SKM-1 treated with dmso at 0.1 percent for 144 hours (cell line): Measurements from ENCODE around the gene MEF2D.

Source experiments
- DNase-seq: peaks from one replicate; lab custom pipeline; 2025; ENCODE audit not compliant: unreplicated experiment; lab: John Stamatoyannopoulos, UW

MEF2D gene

DNA sequence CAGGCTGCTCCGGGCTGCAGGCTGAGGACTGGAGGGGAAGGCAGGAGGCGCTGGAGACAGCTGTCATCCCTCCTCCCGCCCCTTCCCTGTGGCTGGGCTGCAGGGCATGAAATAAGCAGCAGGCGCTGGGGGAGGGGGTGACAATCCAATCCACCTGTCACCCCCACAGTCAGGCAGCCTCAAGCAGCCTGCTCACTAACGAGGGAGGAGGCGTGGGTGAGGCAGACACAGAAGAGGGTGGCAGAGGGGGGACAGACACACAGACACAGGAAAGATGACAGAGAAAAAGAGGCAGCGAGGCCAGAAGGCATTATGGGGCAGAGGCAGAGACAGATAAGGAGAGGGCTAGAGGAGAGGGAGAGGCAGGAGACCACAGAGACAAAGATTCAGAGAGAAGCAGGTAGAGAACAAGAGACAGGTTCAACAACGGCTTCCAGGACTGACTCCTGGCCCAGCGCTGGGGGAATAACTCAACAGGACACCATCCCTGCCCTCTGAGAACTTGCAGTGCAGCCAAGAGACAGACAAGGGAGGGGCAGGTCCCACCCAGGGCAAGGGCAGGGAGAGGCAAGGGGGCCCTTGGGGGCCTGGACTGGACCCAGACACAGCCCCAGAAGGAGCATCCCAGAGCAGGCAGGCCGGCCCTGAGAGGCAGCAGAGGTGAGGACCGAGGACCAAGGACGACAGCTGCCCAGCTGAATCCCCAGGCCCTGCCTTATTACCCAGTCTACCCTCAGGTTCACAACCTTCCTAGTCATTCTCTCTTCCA is 11.2 kb downstream of the MEF2D start:
- DNase-seq = peak; percentile 39

DNA sequence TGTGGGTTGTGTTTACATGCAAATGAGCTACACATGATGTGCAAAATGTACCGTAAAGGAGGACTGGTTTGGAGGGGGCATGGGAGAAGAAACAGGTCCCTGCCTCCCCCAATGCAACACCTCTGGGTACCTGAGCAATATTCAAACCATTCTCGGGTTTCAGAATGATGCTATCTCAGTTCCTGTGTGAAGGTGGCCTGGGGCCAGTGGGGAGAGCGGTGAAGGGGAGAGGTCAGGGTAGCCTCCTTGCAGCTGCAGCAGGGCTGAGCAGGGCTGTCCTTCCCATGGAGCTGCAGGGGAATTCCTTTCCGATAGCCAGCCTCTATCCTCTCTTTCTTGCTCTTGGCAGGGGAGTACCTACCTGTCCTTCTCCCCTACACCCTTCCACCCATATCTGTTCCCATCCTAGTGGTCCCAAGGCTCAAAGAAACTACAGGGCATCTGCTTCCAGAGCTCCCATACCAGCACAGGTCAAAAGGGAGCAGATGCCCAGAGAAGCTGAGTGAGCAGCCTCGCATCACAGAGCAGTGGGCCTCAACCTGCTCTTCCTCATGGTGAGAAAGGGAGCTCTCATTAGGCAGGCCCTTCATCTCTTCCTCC is 11.9 kb downstream of the MEF2D start:
- no peak for DNase-seq

DNA sequence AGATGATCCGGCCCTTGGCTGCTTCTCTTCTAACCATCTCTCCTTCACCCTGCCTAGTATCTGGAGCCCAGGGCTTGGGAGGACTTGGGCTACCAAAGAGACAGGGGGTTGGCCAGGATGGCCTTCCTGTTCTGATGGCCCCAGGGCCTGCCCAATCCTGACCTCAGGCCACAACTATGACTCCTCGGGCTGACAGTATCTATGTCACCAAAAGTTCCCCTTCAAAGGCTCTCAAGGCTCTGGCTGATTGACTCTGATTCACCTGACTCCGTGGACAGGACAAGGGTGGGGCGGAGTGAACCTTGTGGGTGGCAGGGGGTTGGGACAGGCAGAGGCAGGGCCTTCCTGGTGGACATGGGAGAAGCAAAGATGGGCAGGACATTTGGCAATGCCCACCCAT is 12.7 kb downstream of the MEF2D start:
- DNase-seq = no peak

DNA sequence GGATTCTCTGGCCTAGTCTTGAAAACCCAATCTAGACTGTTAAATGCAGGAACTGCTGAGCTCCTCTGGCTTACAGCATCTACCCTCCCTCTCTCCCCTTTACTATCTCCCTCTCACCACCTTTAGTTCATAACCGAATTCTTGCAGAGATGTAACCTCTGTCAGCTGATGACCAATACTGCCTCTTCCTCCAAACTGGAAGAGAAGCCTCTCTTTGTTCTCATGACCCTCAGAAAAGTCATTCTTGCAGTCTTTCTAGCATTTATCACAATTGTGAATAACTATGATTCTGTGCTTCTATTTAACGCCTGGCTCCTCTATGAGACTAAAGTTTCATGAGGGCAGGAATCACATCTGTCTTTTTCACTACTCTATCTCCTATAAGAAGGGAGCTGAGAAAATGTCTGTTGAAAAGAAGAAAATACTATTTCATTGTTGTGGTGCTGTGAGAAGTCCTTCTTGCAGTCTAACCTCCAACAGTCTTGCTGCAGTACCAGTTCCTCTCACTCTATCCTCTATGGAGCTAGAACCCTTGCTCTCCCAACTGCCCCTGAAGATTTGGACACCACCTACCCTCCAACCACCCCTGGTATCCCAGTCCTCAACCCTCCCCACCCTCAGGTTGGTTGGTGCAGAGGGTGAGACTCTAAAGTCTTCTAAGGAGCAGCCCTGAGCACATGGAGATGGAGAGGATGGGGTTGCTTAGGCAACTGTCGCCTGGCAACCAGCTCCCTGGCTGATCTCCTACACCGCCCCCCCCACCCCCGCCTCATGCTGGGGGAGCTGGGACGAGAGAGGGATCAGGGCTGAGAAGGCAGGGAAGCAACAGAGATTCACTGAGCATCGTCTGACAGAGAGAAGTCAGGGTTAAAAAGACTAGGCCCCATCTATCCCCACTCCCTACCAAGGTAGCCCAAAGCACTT is 13.9 kb downstream of the MEF2D start:
- no peak for DNase-seq

DNA sequence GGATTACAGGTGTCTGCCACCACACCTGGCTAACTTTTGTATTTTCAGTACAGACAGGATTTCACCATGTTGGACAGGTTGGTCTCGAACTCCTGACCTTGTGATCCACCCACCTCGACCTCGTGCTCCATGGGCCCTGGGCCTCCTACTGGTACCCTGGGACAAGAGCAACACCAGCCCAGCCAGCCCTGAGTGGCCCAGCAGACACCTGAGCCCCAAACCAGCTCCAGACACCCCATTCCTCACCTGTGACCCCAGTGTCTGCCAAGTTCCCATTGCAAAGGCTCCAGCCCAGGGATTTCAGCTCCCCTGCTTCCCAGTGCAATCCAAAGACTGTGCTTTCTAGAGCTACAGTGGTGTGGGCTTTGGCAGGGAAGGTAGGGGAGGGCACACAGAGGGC is 14.6 kb downstream of the MEF2D start:
- no peak for DNase-seq

DNA sequence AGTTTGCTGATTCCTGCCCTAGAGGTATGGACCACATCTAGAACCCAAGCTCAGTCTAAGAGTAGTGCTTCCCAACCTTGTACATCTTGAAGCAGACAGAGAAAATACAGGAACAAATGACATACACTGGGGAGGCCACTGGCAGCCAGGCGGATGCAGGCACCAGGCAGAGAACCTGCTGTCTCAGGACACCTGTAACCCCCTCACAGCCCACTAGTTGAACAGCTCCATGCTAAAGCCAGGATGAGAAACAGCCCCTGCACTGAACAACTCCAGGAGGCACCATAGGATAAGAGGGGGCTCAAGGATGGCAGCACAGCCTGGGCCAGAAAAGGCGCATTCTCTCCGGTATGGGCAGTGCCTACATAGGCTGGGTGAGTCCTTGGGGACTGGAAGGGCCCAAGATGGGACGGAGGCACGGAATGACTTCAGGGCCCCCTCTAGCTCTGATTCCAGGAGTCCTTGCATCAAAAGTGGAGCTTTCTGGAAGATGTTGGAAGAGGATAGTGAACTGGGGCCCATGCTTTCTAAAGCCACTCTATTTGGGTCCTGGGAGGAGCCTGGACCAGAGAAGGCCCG is 16.0 kb downstream of the MEF2D start:
- no peak for DNase-seq

DNA sequence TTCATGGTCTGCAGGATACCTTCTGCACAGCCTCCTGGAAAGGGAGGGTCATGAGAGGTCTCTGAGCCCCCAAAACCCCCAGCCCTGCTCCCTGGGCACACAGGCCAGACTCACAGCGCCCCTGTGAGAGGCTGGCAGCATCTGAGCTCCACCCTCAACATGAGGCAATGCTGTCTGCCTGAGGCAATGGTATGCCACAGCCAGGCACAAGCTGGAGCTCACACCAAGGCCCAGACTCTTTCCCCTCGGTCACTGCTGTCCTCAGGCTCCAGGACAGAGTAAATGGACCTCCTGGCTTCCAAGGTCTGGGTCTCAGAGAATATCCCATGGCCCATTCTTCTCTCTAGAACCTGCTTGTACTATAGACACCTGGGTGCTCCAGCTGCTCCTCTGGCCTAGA is 17.2 kb downstream of the MEF2D start:
- no peak for DNase-seq

DNA sequence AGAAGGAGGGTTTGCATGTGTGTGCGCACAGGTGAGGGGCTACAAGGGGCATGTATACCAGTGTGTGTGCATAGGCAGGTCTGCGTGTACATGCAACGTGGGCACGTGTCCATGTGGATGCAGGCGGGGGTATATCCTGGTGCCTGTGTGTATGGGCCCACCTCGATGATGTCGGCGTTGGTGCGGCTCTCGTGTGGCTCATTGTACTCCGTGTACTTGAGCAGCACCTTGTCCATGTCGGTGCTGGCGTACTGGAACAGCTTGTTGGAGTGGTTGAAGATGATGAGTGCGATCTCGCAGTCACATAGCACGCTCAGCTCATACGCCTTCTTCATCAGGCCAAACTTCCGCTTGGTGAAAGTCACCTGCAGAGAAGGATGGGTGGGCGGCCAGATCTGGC is 18.3 kb downstream of the MEF2D start:
- no peak for DNase-seq

DNA sequence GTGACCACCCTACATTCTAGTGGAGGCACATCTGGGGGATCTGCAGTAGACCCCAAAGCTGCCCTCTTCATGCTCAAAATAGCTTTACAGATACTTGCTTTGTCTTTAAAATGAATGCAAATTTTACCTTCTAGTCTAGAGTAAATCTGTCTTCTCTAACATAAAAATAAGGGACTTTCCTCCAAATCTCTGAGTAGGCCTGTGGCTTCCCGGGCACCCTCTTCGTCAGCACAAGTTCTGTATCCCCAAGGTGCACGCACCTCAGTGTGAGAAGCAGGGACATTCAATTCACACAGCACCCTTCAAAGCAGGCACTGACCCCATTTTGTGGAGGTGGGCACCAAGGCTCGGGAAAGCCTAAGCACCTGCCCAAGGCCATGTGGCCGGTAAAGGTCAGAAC is 19.0 kb downstream of the MEF2D start:
- DNase-seq = no peak

DNA sequence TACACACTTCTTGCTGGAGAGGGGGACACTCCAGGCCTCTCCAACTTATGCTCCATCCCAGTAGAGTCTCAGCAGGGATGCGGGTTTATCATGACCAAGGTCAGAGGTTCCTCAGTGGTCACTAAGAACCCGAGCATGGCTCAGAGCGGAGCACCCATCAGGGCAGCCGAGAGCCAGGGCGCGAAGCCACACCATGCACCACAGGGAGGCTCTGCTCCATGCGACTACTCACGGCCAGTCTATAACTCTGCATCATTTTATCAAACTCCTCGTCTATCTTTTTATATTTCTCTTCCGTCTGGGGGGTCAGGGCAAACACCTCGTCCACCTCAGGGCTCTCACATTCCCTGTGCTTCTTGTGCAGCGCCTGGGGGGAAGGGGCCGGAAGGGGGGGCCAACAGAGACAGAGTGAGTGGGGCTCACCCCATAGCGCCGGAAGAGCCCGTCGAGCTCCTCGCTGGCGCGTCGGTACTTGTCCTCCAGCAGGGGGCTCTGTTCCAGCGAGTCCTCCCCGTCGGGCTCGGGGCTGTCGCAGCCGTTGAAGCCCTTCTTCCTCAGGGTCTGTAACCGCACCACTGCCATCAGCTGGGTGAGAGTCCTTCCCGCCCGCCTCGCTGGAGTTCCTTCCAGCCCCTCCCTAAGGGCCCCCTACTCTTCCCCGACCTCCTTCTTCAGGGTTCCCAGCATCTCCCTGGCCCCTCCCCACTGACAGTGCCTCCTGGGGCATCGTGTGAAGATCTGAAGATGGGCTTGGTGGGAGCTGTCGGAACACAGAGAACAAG is 20.0 kb downstream of the MEF2D start:
- DNase-seq = no peak

DNA sequence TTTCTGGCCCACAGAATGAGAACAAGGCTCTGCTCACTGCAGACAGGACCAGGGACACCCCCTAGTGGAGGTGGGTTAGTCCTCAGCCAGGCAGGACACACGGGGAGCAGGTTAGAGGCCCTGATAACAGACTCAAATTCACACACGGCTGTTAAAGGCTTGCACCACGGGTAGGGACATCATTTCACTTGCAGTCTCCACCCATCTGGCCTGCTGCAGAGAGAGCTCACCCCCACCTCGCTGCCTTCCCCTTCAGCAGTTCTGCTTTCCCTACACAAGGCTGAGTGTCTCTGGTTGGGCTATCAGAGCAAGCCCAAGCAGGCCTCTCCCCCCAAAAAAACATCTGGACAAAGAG is 20.6 kb downstream of the MEF2D start:
- no peak for DNase-seq

DNA sequence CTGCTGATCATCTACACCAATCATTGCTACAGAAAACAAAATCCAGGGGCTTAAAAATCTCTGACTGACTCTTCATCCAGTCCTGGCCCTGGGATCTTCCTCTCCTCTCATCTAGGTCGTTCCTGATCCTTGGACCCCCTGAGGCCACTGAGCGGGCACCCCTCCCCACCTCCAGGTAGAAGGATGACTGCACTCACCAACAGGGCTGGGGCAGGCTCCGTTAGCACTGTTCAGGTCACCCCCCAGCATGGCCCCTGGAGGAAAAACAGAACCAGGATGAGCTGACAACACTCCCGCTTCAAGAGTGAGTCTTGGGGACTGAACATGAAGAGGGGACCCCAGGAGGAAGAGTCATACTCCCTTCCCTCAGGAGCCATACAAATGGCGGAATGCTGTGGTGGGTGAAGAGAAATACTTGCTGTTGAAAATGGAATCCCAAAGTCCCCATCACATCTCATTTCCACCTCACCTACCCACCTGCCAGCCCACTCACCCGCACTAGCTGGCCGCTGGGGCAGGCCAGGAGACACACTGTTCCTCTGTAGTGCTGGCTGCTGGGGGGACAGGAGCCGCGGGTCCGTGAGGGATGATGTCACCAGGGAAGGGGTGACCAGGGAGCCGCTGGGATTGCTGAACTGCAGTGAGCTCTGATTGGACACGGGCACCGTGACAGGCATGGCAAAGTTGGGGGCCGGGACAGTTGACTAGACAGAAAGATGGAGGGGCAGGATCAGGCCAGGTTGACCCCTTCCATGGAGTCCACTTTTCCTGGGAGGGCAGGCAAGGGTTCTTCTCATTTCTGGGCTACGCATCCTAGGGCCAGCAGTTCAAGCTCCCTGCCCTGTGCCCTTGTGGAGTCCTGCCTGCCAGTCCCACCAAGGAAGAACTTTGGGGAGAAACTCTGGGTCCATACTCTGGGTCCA is 21.2 kb downstream of the MEF2D start:
- DNase-seq = no peak

DNA sequence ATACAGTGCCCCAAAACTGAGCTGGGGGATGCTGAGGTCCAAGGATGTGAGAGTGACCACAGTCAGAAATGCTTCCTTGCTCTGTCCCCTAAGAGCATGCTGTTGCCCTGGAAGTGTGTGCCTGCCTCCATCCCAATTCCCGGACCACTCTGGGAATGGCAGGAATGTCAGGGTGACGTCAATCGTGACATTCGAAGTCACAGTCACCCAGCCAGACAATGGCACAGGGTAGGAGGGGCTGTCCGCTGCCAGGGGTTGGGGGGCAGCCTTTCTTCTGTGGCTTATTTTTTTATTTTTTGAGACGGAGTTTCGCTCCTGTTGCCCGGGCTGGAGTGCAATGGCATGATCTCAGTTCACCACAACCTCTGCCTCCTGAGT is 22.3 kb downstream of the MEF2D start:
- DNase-seq = no peak

DNA sequence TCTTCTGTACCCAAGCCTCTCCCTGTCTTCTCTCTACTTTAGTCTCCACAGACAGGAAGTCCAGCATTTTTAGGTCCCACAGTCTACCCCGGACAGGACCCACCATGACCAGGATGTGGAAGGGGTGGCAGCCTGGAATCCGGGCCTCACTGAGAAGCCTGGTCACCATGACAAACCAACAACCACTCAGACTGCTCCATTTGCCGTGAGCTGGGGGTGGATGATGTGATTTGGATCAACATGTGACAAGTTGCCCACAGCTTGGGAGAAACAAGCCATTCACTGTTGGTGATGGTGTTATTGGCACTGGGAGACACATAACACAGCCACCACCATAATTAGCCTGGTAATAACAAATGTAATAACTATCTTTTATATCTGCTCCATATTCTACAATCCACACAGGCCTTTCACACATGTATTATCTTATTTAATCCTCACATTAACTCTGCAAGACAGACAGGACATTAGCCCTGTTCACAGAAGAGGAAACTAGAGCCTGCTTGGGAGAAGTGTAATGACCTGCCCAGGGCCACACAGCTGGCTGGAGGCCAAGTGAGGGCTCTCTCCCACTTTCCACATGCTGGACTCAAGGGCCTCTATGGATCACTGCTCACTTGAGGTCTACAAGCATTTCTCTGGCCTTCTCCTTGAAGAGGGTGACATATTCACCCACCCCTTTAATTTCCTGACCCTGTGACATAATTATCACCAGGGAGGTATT is 22.9 kb downstream of the MEF2D start:
- no peak for DNase-seq

DNA sequence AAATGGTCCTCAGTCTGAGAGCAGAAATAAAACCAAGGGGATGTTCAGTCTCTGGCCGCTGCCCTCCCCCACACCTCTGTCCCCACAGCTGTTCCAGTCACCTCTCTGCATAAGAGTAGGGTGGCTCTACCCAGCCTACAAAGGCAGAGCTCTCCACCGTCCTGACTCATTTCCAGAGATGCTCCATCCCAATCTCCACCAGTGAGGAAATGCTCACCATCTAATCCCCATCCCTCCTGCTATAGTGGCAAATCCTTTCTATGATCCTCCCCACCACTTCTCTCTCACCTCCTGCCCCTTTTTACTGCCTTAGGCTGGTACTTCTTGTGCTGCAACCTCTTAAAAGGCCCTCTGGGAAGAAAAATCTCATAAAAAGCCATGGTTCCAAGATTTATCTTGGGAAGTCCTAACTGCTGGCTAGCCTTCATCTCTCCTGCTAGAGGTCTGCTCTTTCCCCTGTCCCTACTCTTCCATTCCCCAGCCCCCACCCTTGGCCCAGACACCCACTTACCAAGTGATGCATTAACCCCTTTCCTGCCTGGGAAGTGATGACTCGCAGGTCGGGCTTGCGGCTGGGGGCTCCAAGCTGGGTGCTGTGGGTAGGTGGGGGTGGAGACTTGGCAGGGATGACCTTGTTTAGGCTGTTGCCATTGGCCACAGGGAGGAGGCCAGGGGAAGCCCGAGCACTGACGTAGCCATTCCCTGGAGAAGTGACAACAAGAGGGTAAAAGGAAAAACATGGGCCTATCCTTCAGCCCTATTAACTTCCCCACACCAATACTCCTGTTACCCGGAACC is 23.9 kb downstream of the MEF2D start:
- no peak for DNase-seq

DNA sequence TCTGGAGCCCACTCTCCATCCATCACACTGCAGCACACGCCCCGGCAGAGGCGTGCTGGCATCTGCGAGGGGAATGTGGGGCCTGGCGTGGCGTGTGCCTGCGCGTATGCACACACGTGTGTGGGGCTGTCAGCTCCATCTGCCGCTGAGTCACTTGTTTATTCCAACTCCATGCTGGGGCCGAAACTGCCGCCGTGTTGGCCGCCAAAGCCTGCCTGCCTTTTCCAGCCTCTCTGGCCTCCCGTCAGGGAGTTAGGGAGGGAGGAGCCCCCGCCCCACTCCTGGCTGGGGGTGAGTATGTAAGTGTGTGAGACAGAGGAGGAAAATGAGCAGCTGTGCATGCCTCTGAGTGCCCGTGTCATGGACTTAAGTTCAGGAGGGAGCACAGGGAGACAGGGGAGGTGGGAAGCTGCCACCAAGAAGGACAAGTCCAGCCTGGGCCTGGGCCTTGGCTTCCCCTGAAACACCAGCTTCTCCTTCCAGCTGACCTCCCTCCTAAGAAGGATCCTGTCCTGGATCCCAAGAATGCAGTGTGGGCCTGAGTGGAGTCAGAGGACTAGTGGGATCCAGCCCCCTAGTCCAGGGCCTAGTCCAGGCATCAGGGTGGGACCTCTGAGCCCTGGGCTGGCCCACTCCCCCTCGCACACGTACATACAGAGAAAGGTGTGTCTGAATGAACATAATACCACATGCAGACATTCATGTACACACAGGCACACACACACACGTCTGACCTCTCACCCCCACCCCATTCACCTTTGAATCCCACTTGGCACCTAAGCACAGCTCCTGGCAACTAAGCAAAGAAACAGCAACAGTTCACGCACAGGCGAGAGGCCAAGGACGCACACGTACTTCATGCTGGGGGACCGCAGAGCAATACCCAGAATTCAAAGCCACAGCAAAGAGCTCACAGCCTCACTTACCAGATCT is 24.7 kb downstream of the MEF2D start:
- DNase-seq = no peak

DNA sequence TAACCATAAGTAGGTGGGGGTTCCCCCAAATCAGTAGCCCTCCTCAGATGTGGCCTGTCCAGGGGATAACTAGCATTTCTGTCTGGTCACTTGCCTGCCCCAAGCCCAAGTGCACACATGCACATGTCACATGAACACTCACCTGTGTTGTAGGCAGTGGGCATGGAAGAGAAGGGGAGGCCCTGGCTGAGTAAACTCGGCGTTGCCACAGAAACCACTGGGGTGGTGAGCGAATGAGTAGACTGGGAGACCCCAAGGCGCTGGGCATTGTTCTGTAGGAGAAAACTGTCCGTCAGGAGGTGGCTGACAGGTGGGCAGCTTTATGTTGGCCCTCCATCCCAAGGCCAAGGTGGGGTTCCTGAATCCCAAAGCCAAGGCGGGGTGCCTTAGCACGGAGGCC is 25.6 kb downstream of the MEF2D start:
- no peak for DNase-seq
